HFFc6 (cell line): Measurements from ENCODE around the gene MARK3. TPM values are rescaled to one million over a fixed set of nuclear protein-coding genes. Genes with fewer than 3 reads are reported as not detected.

Experiments used
- DNase-seq: peaks from one replicate; pipeline ENCODE4 v3.0.0-alpha.2; 2018
- H3K27ac Mint-ChIP-seq: 2 replicates; pipeline ENCODE4 v1.8.0; 2020; ENCODE audit warnings: mild to moderate bottlenecking, mixed read lengths
- H3K27me3 Mint-ChIP-seq: 2 replicates; pipeline ENCODE4 v1.8.0; 2021; ENCODE audit warnings: mild to moderate bottlenecking, moderate library complexity, mixed read lengths; ENCODE audit not compliant: insufficient read depth
- H3K36me3 Mint-ChIP-seq: 2 replicates; pipeline ENCODE4 v1.8.0; 2021; ENCODE audit warnings: low read depth, mixed read lengths
- H3K4me1 Mint-ChIP-seq: 2 replicates; pipeline ENCODE4 v1.8.0; 2020; ENCODE audit warnings: low read depth, mixed read lengths
- H3K4me3 Mint-ChIP-seq: 2 replicates; pipeline ENCODE4 v1.8.0; 2020; ENCODE audit warnings: mild to moderate bottlenecking, moderate library complexity, mixed read lengths
- H3K9me3 Mint-ChIP-seq: 2 replicates; pipeline ENCODE4 v1.8.0; 2020; ENCODE audit warnings: mild to moderate bottlenecking, mixed read lengths
- total RNA-seq, 6 experiments: library from RNA; stranded (reverse); fragmentation: NEBNext Ultra II Directional; extraction: Animal tissue kit (Norgen Biotek cat#: 25700); gene quantifications; 2 replicates in 1 of 6; 3 replicates in 5 of 6; pipeline ENCODE4 v1.2.3, GENCODE V29; 2021
- TF ChIP-seq, protein P1 (sequence below): fragments of 200-600 bp; sonication (generic); IDR thresholded peaks from 2 replicates; pipeline ENCODE4 v1.5.0; 2021; ENCODE audit warnings: antibody characterized with exemption, mild to moderate bottlenecking

Gene MARK3
- total RNA-seq, 6 experiments from 2014 or later, result 57.4 to 71.8 (median 65.7) TPM

DNA sequence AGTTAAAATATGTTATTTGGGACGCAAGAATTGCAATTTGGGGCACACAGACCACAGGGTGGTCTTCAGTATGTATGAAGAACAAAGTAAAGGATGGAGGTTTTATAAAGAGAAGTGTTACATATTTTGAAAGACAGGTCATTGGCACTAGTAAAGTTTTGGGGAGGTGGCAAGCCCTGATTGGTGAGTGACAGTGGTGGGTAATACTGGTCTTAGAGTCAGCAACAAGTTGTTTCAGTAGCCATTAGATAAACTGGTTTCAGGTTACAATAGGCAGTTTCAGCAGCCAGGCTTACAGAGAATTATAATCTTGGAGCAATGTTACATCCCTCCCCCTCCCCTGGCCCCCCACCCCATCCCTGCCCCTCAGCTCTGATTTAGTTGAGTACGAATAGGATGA, 17.5 kb downstream of the MARK3 start:
- no peak for DNase-seq
- peak overlapping the region; percentile 54 for H3K4me3 Mint-ChIP-seq
- no peaks in the 10 kb centered on the region for H3K9me3 Mint-ChIP-seq
- H3K27me3 Mint-ChIP-seq, result no peaks in the 10 kb centered on the region; the same call in 1 of the 2 replicates
- TF ChIP-seq, protein P1, sequence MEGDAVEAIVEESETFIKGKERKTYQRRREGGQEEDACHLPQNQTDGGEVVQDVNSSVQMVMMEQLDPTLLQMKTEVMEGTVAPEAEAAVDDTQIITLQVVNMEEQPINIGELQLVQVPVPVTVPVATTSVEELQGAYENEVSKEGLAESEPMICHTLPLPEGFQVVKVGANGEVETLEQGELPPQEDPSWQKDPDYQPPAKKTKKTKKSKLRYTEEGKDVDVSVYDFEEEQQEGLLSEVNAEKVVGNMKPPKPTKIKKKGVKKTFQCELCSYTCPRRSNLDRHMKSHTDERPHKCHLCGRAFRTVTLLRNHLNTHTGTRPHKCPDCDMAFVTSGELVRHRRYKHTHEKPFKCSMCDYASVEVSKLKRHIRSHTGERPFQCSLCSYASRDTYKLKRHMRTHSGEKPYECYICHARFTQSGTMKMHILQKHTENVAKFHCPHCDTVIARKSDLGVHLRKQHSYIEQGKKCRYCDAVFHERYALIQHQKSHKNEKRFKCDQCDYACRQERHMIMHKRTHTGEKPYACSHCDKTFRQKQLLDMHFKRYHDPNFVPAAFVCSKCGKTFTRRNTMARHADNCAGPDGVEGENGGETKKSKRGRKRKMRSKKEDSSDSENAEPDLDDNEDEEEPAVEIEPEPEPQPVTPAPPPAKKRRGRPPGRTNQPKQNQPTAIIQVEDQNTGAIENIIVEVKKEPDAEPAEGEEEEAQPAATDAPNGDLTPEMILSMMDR, result no peak
- H3K36me3 Mint-ChIP-seq, result peaks cover 11% of the 10 kb centered on the region; the same call in 1 of the 2 replicates
- peaks cover 70% of the 10 kb centered on the region for H3K4me1 Mint-ChIP-seq
- H3K27ac Mint-ChIP-seq, result peak overlapping the region; percentile 93

DNA sequence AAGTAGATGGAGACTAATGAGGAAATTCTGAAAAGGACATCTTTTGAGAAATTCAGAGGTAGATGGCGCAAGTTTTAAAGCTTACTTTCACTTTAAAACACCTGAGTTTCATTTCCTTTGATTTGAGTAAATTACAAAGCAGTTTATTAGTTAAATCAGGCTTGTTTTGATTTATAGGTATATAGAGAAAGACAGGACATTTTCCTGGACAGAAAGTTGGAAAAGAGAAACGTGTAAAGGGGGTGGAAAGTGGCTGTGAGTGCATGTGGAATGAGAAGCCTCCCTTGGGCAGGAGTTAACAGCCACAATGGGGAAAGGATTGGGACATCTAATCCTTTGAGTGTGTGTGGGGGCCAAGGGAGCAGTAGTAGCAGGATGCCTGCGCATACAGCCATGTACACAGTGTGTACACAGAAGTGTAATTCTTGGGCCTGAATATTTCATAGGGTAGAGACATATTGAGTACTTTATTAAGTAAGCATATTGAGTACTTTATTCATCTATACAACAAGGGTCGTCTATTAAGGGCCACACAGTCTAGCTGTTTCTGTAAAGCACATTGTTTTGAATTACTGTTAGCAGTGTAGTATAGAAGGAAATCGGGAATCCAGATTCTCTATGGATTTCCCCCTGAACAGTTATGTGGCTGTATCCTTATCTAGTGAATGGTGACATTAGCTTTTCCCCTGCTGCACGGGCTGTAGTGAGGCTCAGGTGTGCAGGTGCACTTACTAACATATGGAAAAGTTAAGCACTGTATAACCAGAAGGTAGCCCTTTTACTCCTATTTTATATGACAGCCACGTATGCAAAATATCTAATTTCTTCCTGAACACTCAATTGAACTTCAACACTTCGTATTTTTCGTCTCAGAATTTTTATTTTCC, 19.1 kb downstream of the MARK3 start:
- no peak for DNase-seq
- no peaks in the 10 kb centered on the region; the same call in 1 of the 2 replicates for H3K27me3 Mint-ChIP-seq
- H3K9me3 Mint-ChIP-seq, result no peaks in the 10 kb centered on the region
- peaks cover 63% of the 10 kb centered on the region for H3K4me1 Mint-ChIP-seq
- H3K27ac Mint-ChIP-seq, result peak overlapping the region; percentile 65
- peak overlapping the region; percentile 56 for H3K4me3 Mint-ChIP-seq
- TF ChIP-seq, protein P1, result no peak
- peaks cover 23% of the 10 kb centered on the region; the same call in 1 of the 2 replicates for H3K36me3 Mint-ChIP-seq

DNA sequence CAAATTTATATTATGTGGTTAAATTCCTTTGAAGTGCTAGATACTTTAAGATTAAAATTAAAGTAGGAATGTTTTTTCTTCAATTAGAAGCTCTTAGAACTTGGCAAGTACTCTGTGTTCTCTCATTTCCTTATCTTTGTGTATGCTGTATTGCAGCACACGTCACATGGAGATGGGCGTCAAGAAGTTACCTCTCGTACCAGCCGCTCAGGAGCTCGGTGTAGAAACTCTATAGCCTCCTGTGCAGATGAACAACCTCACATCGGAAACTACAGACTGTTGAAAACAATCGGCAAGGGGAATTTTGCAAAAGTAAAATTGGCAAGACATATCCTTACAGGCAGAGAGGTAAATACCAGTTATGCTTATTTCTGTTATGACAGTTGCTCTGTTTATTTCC, 19.7 kb downstream of the MARK3 start:
- H3K9me3 Mint-ChIP-seq, result no peaks in the 10 kb centered on the region
- TF ChIP-seq, protein P1, result no peak
- H3K4me3 Mint-ChIP-seq, result no peak overlapping the region
- no peak for DNase-seq
- peaks cover 23% of the 10 kb centered on the region; the same call in 1 of the 2 replicates for H3K36me3 Mint-ChIP-seq
- peak overlapping the region; percentile 56; the same call in 1 of the 2 replicates for H3K27ac Mint-ChIP-seq
- H3K4me1 Mint-ChIP-seq, result peaks cover 60% of the 10 kb centered on the region
- no peaks in the 10 kb centered on the region; the same call in 1 of the 2 replicates for H3K27me3 Mint-ChIP-seq

DNA sequence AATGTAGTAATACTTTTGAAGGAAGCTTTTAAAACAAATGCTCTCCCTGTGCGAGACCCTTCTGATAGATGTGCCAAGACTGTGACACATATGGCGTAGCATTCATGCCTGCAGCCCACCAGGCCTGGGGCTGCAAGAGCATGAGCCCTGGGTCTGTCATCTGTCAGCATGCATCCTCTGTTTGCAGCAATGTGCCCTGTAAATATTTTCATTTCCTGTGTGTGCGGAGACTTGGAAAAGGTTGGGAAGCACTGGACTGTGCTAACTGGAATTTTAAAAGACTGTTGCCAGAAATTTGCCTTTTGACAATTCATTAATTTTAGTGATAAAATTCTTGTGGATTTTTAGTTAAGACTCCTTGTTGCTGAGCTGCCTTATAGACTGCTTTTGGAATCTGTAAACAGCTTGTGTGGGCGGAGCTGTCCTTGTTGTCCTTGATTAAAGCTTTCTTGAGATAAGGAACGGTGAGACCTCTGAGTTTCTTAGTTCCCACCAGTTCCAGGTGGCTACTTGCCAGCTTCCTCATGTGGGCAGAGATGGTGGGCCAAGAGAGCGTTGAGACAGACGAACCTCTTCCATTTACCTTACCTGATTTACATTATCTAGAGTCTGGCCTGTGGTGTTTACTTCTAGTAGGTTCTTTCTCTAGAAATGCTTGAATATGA, 23.4 kb downstream of the MARK3 start:
- peaks cover 27% of the 10 kb centered on the region; the same call in 1 of the 2 replicates for H3K36me3 Mint-ChIP-seq
- H3K9me3 Mint-ChIP-seq, result no peaks in the 10 kb centered on the region
- H3K4me1 Mint-ChIP-seq, result peaks cover 23% of the 10 kb centered on the region
- H3K4me3 Mint-ChIP-seq, result no peak overlapping the region
- H3K27me3 Mint-ChIP-seq, result no peaks in the 10 kb centered on the region
- no peak for DNase-seq
- TF ChIP-seq, protein P1, result no peak
- H3K27ac Mint-ChIP-seq, result no peak overlapping the region

DNA sequence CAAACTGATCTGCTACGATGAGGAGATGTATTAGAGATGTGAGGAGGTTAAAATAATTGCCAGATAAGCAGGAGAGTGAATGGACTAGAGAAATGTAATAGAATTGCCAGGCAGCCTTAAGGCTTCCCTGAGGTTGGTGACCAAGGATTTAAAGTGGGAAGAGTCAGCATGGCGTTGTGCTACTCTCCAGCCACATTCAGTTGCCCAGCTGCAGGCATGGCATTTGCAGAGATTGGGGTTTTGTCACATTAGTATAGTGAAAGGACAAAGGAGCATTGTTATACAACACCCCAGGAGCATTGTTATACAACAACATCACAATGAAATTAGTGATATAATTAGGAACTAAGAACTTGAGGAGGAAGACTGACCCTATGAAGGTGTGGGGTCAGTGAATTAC, 31.7 kb downstream of the MARK3 start:
- Mint-ChIP-seq H3K4me3 (peak overlapping the region; percentile 71), H3K9me3 (no peaks in the 10 kb centered on the region), H3K27ac (peak overlapping the region; percentile 80), H3K27me3 (no peaks in the 10 kb centered on the region), H3K4me1 (peaks cover 53% of the 10 kb centered on the region), H3K36me3 (peaks cover 41% of the 10 kb centered on the region)
- no peak for DNase-seq
- TF ChIP-seq, protein P1, result no peak
